ENCODE results near the gene NFKBIE. TPM values are rescaled to one million over a fixed set of nuclear protein-coding genes. Genes with fewer than 3 reads are reported as not detected.

NFKBIE gene
- total and polyA plus RNA-seq, 2 of the 13 experiments (the other 11 are each of a cell fraction or from before 2014, with no cell fraction given), result 6.7 to 14.5 TPM

- peak; percentile 44; the same call in 1 of the 2 replicates for TF ChIP-seq SOX5 (CRISPR knock-in tag; IDR thresholded peaks at IDR 0.05; ENCODE audit: borderline replicate concordance)
- TF ChIP-seq HNF4G (IDR thresholded peaks at IDR 0.05; ENCODE audit: borderline replicate concordance, low read depth, low read length), result no peak
- no peak for TF ChIP-seq HNF4G (CRISPR knock-in tag; IDR thresholded peaks at IDR 0.05; ENCODE audit: borderline replicate concordance, low read depth)
- TF ChIP-seq FOXA1 (IDR thresholded peaks at IDR 0.05), result no peak
- TF ChIP-seq FOXA1 (CRISPR knock-in tag; IDR thresholded peaks at IDR 0.05), result no peak; the same call in 1 of the 2 replicates
- peak; percentile 38; the same call in 1 of the 2 replicates for TF ChIP-seq ZBTB25 (CRISPR knock-in tag; IDR thresholded peaks at IDR 0.05)
- no peak for TF ChIP-seq ZNF674 (CRISPR knock-in tag; IDR thresholded peaks at IDR 0.05; ENCODE audit: low read depth)
- TF ChIP-seq ZNF274 (CRISPR knock-in tag; IDR thresholded peaks at IDR 0.05), result peak; percentile 87
- TF ChIP-seq ZHX2 (IDR thresholded peaks at IDR 0.05; ENCODE audit: low read depth), result no peak; the same call in 1 of the 2 replicates
- no peak; the same call in 1 of the 2 replicates for TF ChIP-seq ZHX2 (CRISPR knock-in tag; IDR thresholded peaks at IDR 0.05; ENCODE audit: borderline replicate concordance)
- no peak for TF ChIP-seq ZFP82 (CRISPR knock-in tag; IDR thresholded peaks at IDR 0.05; ENCODE audit: borderline replicate concordance)
- TF ChIP-seq ZNF367 (CRISPR knock-in tag; IDR thresholded peaks at IDR 0.05; ENCODE audit: borderline replicate concordance), result peak; percentile 33; the same call in 1 of the 2 replicates
- TF ChIP-seq ZNF230 (CRISPR knock-in tag; IDR thresholded peaks at IDR 0.05), result no peak; the same call in 1 of the 2 replicates
- no peak; the same call in 1 of the 2 replicates for TF ChIP-seq ZNF629 (CRISPR knock-in tag; conservative IDR thresholded peaks at IDR 0.05)
- peak; percentile 69; the same call in 1 of the 2 replicates for TF ChIP-seq MEIS2 (CRISPR knock-in tag; IDR thresholded peaks at IDR 0.05)
- TF ChIP-seq TFAP4 (IDR thresholded peaks at IDR 0.05; ENCODE audit: borderline replicate concordance, low read depth), result peak; percentile 82; the same call in 1 of the 2 replicates
- TF ChIP-seq MTERF4 (CRISPR knock-in tag; IDR thresholded peaks at IDR 0.05), result 0 out of 2 replicates have a peak, but pooled peaks have one; percentile 23
- TF ChIP-seq ARID3A (IDR thresholded peaks at IDR 0.05; ENCODE audit: low read depth, low read length), result no peak
- TF ChIP-seq ZSCAN31 (CRISPR knock-in tag; IDR thresholded peaks at IDR 0.05; ENCODE audit: low read depth), result peak; percentile 62
Measured at GRCh38 chr6:44219053-44219814, 46.1 kb downstream of the NFKBIE start (continued).

All from HepG2 (cell line).